Kidney (tissue), 14 donors: ENCODE data around the gene LCTL. TPM values are rescaled to one million over a fixed set of nuclear protein-coding genes. Genes with fewer than 3 reads are reported as not detected.

Experiments used
- DNase-seq, 5 donors: peaks; one replicate each; pipeline ENCODE4 v3.0.0-alpha.2; 2013 to 2020
- FAIRE-seq: peaks from 2 replicates; lab custom pipeline; 2012; peaks lifted over from hg19 to GRCh38; lab: Jason Lieb, UNC
- H3K27ac ChIP-seq, 2 donors: one replicate each; pipeline ENCODE4 v1.7.0; 2013; ENCODE audit warnings: low read depth in 2 of 2, low read length in 2 of 2, inconsistent platforms in 1 of 2
- H3K27me3 ChIP-seq: one replicate; pipeline ENCODE4 v1.7.1; 2013; ENCODE audit warnings: low read length, inconsistent platforms; ENCODE audit not compliant: control insufficient read depth, insufficient read depth
- H3K36me3 ChIP-seq, 3 donors: one replicate each; pipeline versions ENCODE4 v1.7.0 to v1.7.1; 2013; ENCODE audit warnings: low read length in 3 of 3, control low read depth in 1 of 3, inconsistent platforms in 1 of 3; ENCODE audit not compliant: insufficient read depth in 3 of 3, control insufficient read depth in 2 of 3
- H3K4me1 ChIP-seq, 3 donors: one replicate each; pipeline versions ENCODE4 v1.7.0 to v1.7.1; 2013; ENCODE audit warnings: low read length in 3 of 3, inconsistent platforms in 1 of 3, low read depth in 1 of 3; ENCODE audit not compliant: control insufficient read depth in 2 of 3, insufficient read depth in 2 of 3
- H3K4me3 ChIP-seq, 3 donors: one replicate each; pipeline versions ENCODE4 v1.7.0 to v1.8.1; 2013; ENCODE audit warnings: low read length in 3 of 3, control low read depth in 1 of 3, inconsistent platforms in 1 of 3
- H3K9ac ChIP-seq, 3 donors: one replicate each; pipeline versions ENCODE4 v1.7.0 to v1.7.1; 2013; ENCODE audit warnings: low read length in 3 of 3, control low read depth in 1 of 3, inconsistent platforms in 1 of 3
- H3K9me3 ChIP-seq, 3 donors: one replicate each; pipeline versions ENCODE4 v1.7.0 to v1.7.1; 2013; ENCODE audit warnings: low read length in 3 of 3, control low read depth in 1 of 3, inconsistent platforms in 1 of 3; ENCODE audit not compliant: control insufficient read depth in 2 of 3, insufficient read depth in 1 of 3
- CTCF ChIP-seq: IDR thresholded peaks from 3 replicates; pipeline ENCODE4 v1.5.1; 2012; ENCODE audit warnings: mild to moderate bottlenecking, moderate library complexity, borderline replicate concordance; ENCODE audit not compliant: insufficient read depth; ENCODE audit errors: extremely low read depth
- intact Hi-C: fragments of 100-400 bp; cut with DNase I; formaldehyde crosslinking; loops from one replicate; pipeline ENCODE4 v1.11.1; 2022
- polyA plus RNA-seq: library from polyadenylated mRNA; stranded (reverse); fragments of 350-450 nt; fragmentation: Illumina TruSeq; extraction: RNeasy Lipid Tissue Mini Kit (QIAGEN cat#74804); gene quantifications from one replicate; pipeline ENCODE4 v1.2.3, GENCODE V29; 2014; ENCODE audit warnings: low read depth, low replicate concordance; ENCODE audit not compliant: insufficient read depth
- total RNA-seq: library from RNA; stranded (reverse); fragmentation: NEBNext Ultra II Directional; extraction: Animal tissue kit (Norgen Biotek cat#: 25700); gene quantifications from one replicate; pipeline ENCODE4 v1.2.1, GENCODE V29; 2021
- donor health status: control.
- donor health status: control.
- donor health status: control.
- donor health status: control.
- donor health status: control.
- donor health status: DM: yes; HTN: yes; CAD: no.
- donor health status: Normal renal cell carcinoma (clear cell type).

LCTL gene
- total and polyA plus RNA-seq, 2 donors from 2014 or later, result not detected

DNA sequence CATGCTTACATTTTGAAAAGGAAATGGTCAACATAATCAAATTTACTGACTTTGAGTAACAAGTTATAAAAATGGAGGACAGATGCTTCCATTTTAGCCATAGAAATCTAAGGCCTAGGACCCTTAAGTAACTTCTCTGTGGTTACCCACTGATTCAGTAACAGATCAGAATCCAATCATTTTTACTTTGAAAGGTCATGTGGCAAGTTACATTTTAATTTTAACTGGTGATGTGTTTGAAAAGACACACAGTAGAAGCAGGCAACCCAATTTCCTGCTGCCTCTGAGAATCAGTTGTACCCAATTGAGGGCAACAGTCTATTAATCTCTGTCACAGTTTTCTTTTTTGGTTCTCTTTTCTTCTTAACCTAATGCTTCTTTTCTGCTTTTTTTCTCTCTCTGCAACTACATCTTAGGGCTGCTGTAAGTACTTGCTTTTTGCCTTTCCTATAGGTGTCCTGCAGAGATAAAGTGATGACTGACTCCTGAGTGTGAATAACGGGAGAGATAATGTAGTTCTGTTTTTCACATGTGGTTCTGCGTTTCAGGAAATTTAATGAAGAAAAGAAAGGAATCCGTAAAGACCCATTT, 57.4 kb downstream of the LCTL start:
- intact Hi-C loops, result no loop called here
- Histone ChIP-seq H3K4me3 (no peak overlapping the region), H3K4me1 (peaks cover 2 to 5% (median 2%) of the 10 kb centered on the region in 3 donors), H3K9ac (no peak overlapping the region), H3K36me3 (no peaks in the 10 kb centered on the region), H3K27ac (no peak overlapping the region), H3K27me3 (no peaks in the 10 kb centered on the region), H3K9me3 (no peaks in the 10 kb centered on the region)
- FAIRE-seq (no peak), DNase-seq (no peak)
- TF ChIP-seq CTCF, result no peak

DNA sequence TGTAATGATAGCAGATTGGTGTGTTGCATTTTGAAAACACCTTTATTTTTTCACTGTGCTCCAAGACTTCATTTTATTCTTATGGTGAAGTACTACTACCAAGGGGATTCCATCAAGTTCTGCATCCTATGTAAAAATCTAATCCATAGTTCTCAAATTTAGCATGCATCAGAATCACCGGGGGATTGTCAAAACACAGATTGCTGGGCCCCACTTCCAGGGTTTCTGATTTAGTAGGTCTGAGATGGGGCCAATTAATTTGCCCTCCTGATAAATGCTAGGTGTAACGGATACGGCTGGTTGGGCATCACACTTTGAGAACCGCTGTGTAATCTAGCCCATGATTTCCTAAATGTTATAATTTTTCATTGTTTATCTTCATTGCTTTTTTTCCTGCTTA, 60.0 kb downstream of the LCTL start:
- Histone ChIP-seq H3K9ac (peak overlapping the region in 2 of 3 donors; percentile 95 to 96), H3K9me3 (no peaks in the 10 kb centered on the region), H3K4me3 (peak overlapping the region; percentile 95 to 98 (median 97)), H3K4me1 (peaks cover 3 to 7% (median 5%) of the 10 kb centered on the region in 3 donors), H3K27ac (no peak overlapping the region), H3K27me3 (no peaks in the 10 kb centered on the region), H3K36me3 (peaks cover 3 to 17% (median 13%) of the 10 kb centered on the region in 3 donors)
- DNase-seq (peak in 1 of 5 donors; percentile 19), FAIRE-seq (no peak)
- intact Hi-C loops, result no loop called here
- TF ChIP-seq CTCF, result no peak

DNA sequence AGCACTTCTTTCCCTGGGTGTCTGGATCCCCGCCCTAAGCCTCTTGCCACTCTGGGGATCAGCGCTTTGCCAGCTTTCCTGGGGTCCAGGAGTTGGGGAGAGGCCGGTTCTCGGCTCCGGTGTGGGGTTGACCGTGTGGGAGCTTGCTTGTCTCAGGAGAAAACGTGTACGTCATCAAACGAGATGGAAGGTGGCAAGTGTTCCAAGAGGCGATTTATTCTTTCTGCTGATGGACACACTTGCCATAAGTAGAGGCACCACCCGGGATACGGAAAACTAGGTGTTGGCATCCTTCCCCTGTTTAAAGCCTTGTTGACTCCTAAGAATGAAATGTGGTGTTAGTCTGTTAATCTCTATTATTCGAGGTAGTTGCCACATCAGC, 60.4 kb downstream of the LCTL start:
- FAIRE-seq (no peak), DNase-seq (no peak)
- peaks cover 3 to 7% (median 5%) of the 10 kb centered on the region in 3 donors for H3K4me1 ChIP-seq
- no peaks in the 10 kb centered on the region for H3K27me3 ChIP-seq
- no peaks in the 10 kb centered on the region for H3K9me3 ChIP-seq
- no peak for TF ChIP-seq CTCF
- peak overlapping the region; percentile 95 to 98 (median 97) for H3K4me3 ChIP-seq
- H3K9ac ChIP-seq, result peak overlapping the region; percentile 77 to 96 (median 95)
- peaks cover 3 to 21% (median 16%) of the 10 kb centered on the region in 3 donors for H3K36me3 ChIP-seq
- peak overlapping the region in 1 of 2 donors; percentile 93 for H3K27ac ChIP-seq
- intact Hi-C loops, result no loop called here
